Transverse colon (tissue), 3 donors: ENCODE measurements around the gene TRIM16.

Source experiments
- EP300 ChIP-seq: sonication (generic); formaldehyde crosslinking; IDR thresholded peaks from one replicate; pipeline ENCODE4 v1.6.1; 2017; ENCODE audit warnings: antibody characterized with exemption, low read depth
- TF ChIP-seq, protein P1 (sequence below), 5 experiments: fragments of 200-600 bp in 3 of 5; fragments of 450-650 bp in 2 of 5; sonication (generic) in 3 of 5; IDR thresholded peaks; 1 replicate in 2 of 5; 2 replicates in 3 of 5; pipeline ENCODE4 v1.5.1; 2016 to 2017; ENCODE audit warnings: antibody characterized with exemption in 5 of 5, inconsistent platforms in 3 of 5, mild to moderate bottlenecking in 2 of 5, moderate library complexity in 1 of 5

- TF ChIP-seq EP300, result no peak
- TF ChIP-seq, protein P1, sequence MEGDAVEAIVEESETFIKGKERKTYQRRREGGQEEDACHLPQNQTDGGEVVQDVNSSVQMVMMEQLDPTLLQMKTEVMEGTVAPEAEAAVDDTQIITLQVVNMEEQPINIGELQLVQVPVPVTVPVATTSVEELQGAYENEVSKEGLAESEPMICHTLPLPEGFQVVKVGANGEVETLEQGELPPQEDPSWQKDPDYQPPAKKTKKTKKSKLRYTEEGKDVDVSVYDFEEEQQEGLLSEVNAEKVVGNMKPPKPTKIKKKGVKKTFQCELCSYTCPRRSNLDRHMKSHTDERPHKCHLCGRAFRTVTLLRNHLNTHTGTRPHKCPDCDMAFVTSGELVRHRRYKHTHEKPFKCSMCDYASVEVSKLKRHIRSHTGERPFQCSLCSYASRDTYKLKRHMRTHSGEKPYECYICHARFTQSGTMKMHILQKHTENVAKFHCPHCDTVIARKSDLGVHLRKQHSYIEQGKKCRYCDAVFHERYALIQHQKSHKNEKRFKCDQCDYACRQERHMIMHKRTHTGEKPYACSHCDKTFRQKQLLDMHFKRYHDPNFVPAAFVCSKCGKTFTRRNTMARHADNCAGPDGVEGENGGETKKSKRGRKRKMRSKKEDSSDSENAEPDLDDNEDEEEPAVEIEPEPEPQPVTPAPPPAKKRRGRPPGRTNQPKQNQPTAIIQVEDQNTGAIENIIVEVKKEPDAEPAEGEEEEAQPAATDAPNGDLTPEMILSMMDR (IDR thresholded peaks at IDR 0.05), result no peak
Observed at GRCh38 chr17:15662681-15663080, 21.4 kb downstream of the TRIM16 start.
